Caco-2 (cell line): Measurements from ENCODE around the gene APOA5. TPM values are rescaled to one million over a fixed set of nuclear protein-coding genes. Genes with fewer than 3 reads are reported as not detected.

Source experiments
- BruUV-seq: library from RNA; stranded (reverse); fragments of 400-500 nt; replicated peaks from 2 replicates; lab custom pipeline; 2021; lab: Mats Ljungman, UMichigan
- CTCF ChIA-PET: fragments of 300-600 bp; sonication (Branson Sonifier 250); formaldehyde crosslinking; loops from one replicate; lab custom pipeline; 2022; ENCODE audit warnings: antibody characterized with exemption; lab: Charles Lee
- POLR2A ChIA-PET: fragments of 300-600 bp; sonication (Branson Sonifier 250); formaldehyde crosslinking; loops from one replicate; lab custom pipeline; 2022; ENCODE audit warnings: antibody characterized with exemption; lab: Charles Lee
- DNase-seq, 2 experiments: peaks; one replicate each; pipeline versions ENCODE4 v3.0.0 to v3.0.0-alpha.2; 2020 to 2022
- H3K27me3 ChIP-seq: replicated peaks from 2 replicates; pipeline ENCODE4 v1.6.0; 2011; ENCODE audit warnings: low read length; ENCODE audit not compliant: control insufficient read depth, insufficient read depth
- H3K36me3 ChIP-seq: 2 replicates; pipeline ENCODE4 v1.5.1; 2011; ENCODE audit warnings: low read length; ENCODE audit not compliant: control insufficient read depth, insufficient read depth
- H3K4me1 ChIP-seq: fragments of 250-450 bp; sonication (Bioruptor Pico); 2 replicates; pipeline ENCODE4 v1.5.1; 2020; ENCODE audit warnings: mild to moderate bottlenecking
- H3K4me3 ChIP-seq: 2 replicates; pipeline ENCODE4 v1.5.1; 2011; ENCODE audit warnings: low read depth, mild to moderate bottlenecking, control low read depth, low read length
- H3K9me3 ChIP-seq: fragments of 250-450 bp; sonication (Bioruptor Pico); 2 replicates; pipeline ENCODE4 v1.5.1; 2020; ENCODE audit warnings: mild to moderate bottlenecking, moderate library complexity
- H3K27ac Mint-ChIP-seq: one replicate; pipeline ENCODE4 v1.8.0; 2022; ENCODE audit warnings: mixed read lengths; ENCODE audit not compliant: unreplicated experiment
- H3K27me3 Mint-ChIP-seq: one replicate; pipeline ENCODE4 v1.8.0; 2022; ENCODE audit warnings: mixed read lengths; ENCODE audit not compliant: insufficient read depth, unreplicated experiment
- H3K36me3 Mint-ChIP-seq: one replicate; pipeline ENCODE4 v1.8.0; 2022; ENCODE audit warnings: mild to moderate bottlenecking, mixed read lengths; ENCODE audit not compliant: insufficient read depth, unreplicated experiment
- H3K4me1 Mint-ChIP-seq: one replicate; pipeline ENCODE4 v1.8.0; 2022; ENCODE audit warnings: low read depth, mixed read lengths; ENCODE audit not compliant: unreplicated experiment
- H3K4me3 Mint-ChIP-seq: one replicate; pipeline ENCODE4 v1.8.0; 2022; ENCODE audit warnings: mild to moderate bottlenecking, moderate library complexity, mixed read lengths; ENCODE audit not compliant: unreplicated experiment
- H3K9me3 Mint-ChIP-seq: one replicate; pipeline ENCODE4 v1.8.0; 2022; ENCODE audit warnings: mixed read lengths; ENCODE audit not compliant: unreplicated experiment
- CTCF ChIP-seq, 2 experiments: fragments of 200-600 bp in 1 of 2; IDR thresholded peaks; 1 replicate in 1 of 2; 2 replicates in 1 of 2; pipeline versions ENCODE4 v1.5.1 to v1.8.0; 2011 to 2022; ENCODE audit warnings: antibody characterized with exemption in 1 of 2, control low read depth in 1 of 2, inconsistent platforms in 1 of 2, low read depth in 1 of 2, low read length in 1 of 2, mild to moderate bottlenecking in 1 of 2, moderate library complexity in 1 of 2; ENCODE audit not compliant: insufficient read depth in 1 of 2, severe bottlenecking in 1 of 2, unreplicated experiment in 1 of 2
- intact Hi-C: fragments of 100-400 bp; cut with micrococcal nuclease; formaldehyde crosslinking; loops from one replicate; pipeline ENCODE4 v1.10.0; 2022; ENCODE audit not compliant: unreplicated experiment
- total RNA-seq: library from RNA; stranded (reverse); gene quantifications from 2 replicates; pipeline ENCODE4 v1.2.3, GENCODE V29; 2022

Gene APOA5
- total RNA-seq, 1 experiment from 2014 or later, result 2.5 TPM

DNA sequence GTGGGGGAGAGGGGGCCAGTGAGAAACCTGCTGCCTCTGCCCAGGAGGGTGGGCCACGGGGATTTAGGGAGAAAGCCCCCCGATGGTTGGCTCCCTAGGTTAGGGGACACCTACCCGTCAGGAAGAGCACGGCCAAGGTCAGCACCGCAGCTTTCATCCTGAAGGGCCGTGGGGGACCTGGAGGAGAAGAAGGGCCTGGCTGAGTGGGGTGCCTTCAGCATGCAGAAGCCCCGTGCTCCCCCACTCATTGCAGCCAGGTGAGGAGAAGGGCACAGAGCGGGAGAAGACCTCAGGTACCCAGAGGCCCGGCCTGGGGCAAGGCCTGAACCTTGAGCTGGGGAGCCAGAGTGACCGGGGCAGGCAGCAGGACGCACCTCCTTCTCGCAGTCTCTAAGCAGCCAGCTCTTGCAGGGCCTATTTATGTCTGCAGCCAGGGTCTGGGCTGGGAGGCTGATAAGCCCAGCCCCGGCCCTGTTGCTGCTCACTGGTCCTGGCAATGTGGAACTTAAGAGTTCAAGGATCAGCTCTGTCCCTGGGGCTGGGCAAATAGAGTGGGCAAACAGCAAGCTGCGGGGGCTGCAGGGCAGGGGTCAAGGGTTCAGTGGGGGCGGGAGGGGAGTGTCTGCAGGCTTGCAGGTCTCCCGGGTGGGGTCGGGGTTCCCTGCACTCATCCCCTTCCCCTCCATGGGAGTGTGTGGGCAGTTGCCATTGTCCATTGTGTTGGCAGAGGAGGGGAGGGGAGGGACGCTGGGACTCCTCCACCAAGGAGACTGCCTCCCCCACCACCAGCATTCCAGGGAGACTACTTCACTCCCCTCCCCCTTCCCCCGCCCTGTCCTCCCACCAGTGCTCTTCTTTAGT, 45.8 kb upstream of the APOA5 start, which contains the start of gene APOA1:
Gene APOA1, minus strand, starts transcription at position 392 of the 861 bp plus-strand sequence. Its CDS starts 235 bp downstream, at position 157.
- intact Hi-C loops, result loop anchor here (1.0 to 5.0 kb wide), 5 partner anchors 8 to 260 kb away; partner anchors contain the start of gene APOC3
- Mint-ChIP-seq H3K9me3 (no peaks in the 10 kb centered on the region), H3K27ac (peak within 1 kb of the TSS; percentile 92), H3K4me1 (peaks cover 54% of the 10 kb centered on the region), H3K4me3 (peak within 1 kb of the TSS; percentile 68), H3K36me3 (peaks cover 39% of the 10 kb centered on the region), H3K27me3 (no peaks in the 10 kb centered on the region)
- H3K9me3 ChIP-seq, result no peaks in the 10 kb centered on the region
- peak within 1 kb of the TSS; percentile 40 for H3K4me3 ChIP-seq
- BruUV-seq, result no TSS peak
- ChIA-PET CTCF (interaction anchor here (0.6 to 3.8 kb wide), 14 partner anchors 9 to 407 kb away, joined by 3 to 50 read pairs (median 6); partner anchors contain the start of genes APOA5, BUD13, PAFAH1B2 and ZPR1), POLR2A (interaction anchor here (0.6 to 2.9 kb wide), 7 partner anchors 9 to 63 kb away, joined by 3 to 24 read pairs (median 8); partner anchors contain the start of genes APOA5, APOC3 and ZPR1)
- no peaks in the 10 kb centered on the region for H3K27me3 ChIP-seq
- TF ChIP-seq CTCF (IDR thresholded peaks at IDR 0.05; ENCODE audit: insufficient read depth in 1 of 2, low read depth in 1 of 2, low read length in 1 of 2, severe bottlenecking in 1 of 2, unreplicated experiment in 1 of 2), result no peak
- DNase-seq, result peak; percentile 88 to 95
- peaks cover 86% of the 10 kb centered on the region for H3K4me1 ChIP-seq
- peaks cover 5% of the 10 kb centered on the region; the same call in 1 of the 2 replicates for H3K36me3 ChIP-seq

DNA sequence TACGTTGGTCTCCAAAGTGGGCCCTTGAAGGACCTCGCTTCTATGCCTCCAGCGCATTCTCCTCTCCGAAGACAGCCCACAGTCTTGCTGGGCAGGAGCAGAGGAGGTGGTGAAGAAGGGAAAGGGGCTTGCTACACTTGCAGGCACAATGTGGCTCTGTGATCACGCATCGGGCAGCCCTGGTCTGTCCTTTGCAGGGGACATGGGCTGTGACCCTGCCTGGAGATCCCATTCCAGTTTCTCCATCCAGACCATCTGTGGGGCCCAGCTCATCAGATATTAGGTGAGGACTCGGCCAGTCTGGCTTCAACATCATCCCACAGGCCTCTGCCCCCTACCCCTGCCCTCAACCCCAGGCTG, 44.9 kb upstream of the APOA5 start:
- peak overlapping the region; percentile 40 for H3K4me3 ChIP-seq
- Mint-ChIP-seq H3K4me3 (peak overlapping the region; percentile 68), H3K36me3 (peaks cover 41% of the 10 kb centered on the region), H3K27ac (peak overlapping the region; percentile 92), H3K27me3 (no peaks in the 10 kb centered on the region), H3K4me1 (peaks cover 62% of the 10 kb centered on the region), H3K9me3 (peaks cover under 1% of the 10 kb centered on the region)
- intact Hi-C loops, result loop anchor here (1.0 to 5.0 kb wide), 3 partner anchors 28 to 104 kb away; partner anchors contain the start of gene APOA5
- peaks cover 4% of the 10 kb centered on the region for H3K9me3 ChIP-seq
- peaks cover 88% of the 10 kb centered on the region for H3K4me1 ChIP-seq
- H3K27me3 ChIP-seq, result no peaks in the 10 kb centered on the region
- no peak for DNase-seq
- CTCF ChIA-PET, result interaction anchor here (0.6 to 3.8 kb wide), 17 partner anchors 8 to 408 kb away, joined by 3 to 50 read pairs (median 5); partner anchors contain the start of genes APOA4, APOA5, BUD13 and ZPR1
- no TSS peak for BruUV-seq
- H3K36me3 ChIP-seq, result peaks cover 5% of the 10 kb centered on the region; the same call in 1 of the 2 replicates
- no peak for TF ChIP-seq CTCF (IDR thresholded peaks at IDR 0.05; ENCODE audit: insufficient read depth in 1 of 2, low read depth in 1 of 2, low read length in 1 of 2, severe bottlenecking in 1 of 2, unreplicated experiment in 1 of 2)
- POLR2A ChIA-PET, result interaction anchor here (1.4 to 2.9 kb wide), 4 partner anchors 8 to 62 kb away, joined by 3 to 24 read pairs (median 11); partner anchors contain the start of genes APOA5, APOC3 and ZPR1
